Panc1 (cell line): ENCODE measurements around the gene ADCY1.

ENCODE experiments used
- CTCF ChIP-seq: fragments of 450-650 bp; IDR thresholded peaks from 2 replicates; pipeline ENCODE4 v1.5.1; 2017; ENCODE audit warnings: mild to moderate bottlenecking
- POLR2AphosphoS5 ChIP-seq: IDR thresholded peaks from 2 replicates; pipeline ENCODE4 v1.6.1; 2012; ENCODE audit warnings: mild to moderate bottlenecking, low read depth, low read length, moderate library complexity
- SIN3A ChIP-seq: IDR thresholded peaks from 2 replicates; pipeline ENCODE4 v1.6.1; 2012; ENCODE audit warnings: low read depth, mild to moderate bottlenecking, low read length, moderate library complexity, borderline replicate concordance; ENCODE audit not compliant: insufficient read depth

GRCh38 chr7:45589061-45589460, 14.9 kb downstream of the ADCY1 start:
- TF ChIP-seq POLR2AphosphoS5 = no peak
- no peak for TF ChIP-seq CTCF
- TF ChIP-seq SIN3A = no peak
